ENCODE results near the gene USP5.
A peak's percentile ranks its signal among the peaks of the same experiment; 100 is the strongest.

USP5 gene
- 49.1 to 70.3 (median 56.5) reads per million in 4 donors for total RNA-seq

- DNase-seq = peak; percentile 96 to 100 (median 98)
Observed at GRCh38 chr12:6851921-6852650, at the start of gene USP5. Gene USP5 (plus strand): TSS chr12:6852150. CDS start chr12:6852180, 30 bp downstream.

DNA sequence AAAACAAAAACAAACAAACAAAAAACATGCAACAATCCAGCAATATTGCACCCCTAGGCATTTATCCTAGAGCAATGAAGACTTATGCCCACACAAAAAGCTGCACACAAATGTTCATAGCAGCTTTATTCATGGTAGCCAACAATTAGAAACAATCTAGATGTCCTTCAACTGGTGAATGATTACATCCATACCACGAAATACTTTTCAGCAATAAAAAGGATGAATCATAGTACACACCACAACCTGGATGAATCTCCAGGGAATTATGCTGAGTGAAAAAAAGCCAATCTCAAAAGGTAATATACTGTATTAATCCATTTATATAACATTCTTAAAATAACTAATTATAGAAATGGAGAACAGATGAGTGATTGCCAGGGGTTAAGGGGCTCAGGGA, 44.8 kb upstream of the USP5 start:
- DNase-seq = no peak

DNA sequence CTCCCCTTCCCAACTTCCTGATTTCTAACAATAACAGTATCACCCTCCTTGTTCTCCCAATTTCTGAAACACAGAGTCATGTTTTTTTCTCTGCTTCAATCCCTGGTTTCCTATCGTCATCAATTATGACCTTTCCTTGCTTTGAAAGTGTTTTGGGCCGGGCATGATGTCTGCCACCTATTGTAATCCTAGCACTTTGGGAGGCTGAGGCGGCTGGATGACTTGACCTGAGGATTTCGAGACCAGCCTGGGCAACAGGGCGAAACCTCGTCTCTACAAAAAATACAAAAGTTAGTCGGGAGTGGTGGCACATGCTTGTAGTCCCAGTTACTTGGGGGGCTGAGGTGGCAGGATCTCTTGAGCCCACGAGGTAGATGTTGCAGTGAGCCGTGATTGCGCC, 42.9 kb upstream of the USP5 start:
- no peak for DNase-seq

DNA sequence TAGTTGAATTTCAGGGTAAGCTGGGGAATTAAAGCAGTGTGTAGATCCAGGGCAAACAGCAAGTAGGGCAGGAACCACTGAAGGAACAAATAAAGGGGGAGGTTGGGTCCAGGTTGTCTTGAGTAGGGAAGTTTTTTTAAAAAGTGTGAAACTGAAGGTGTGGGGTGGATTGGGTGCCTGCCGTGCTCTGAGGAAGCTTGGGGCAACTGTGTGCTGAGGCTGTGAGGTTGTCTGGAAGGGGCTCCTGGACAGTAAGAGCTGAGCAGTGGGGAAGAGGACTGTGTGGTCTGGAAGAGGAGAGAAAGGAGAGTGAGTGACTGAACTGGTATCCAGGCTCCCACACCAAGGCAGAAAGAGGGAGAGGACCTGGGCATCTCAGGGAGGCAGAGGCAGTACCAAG, 41.2 kb upstream of the USP5 start:
- no peak for DNase-seq

GRCh38 chr12:6813363-6813762, 38.6 kb upstream of the USP5 start:
- DNase-seq = no peak

DNA sequence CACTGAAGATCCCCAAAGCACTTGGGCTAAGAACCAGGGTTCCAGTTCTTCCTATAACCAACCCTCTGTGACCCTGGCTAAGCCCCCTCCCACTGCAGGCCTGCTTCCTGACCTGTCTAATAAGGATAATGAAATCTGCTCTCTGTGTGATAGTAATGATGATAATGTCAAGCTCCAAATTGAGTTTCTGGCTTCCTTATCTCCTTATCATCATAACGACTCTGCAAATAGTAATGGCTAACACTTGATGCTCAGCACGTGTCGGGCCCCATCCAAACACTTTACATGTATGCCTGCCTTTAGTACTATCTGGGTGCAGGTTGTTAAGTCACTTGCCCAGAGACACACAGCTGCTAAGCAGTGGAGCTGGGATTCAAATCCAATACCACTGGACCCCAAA, 35.4 kb upstream of the USP5 start:
- DNase-seq = no peak

- no peak for DNase-seq
Observed at GRCh38 chr12:6817098-6817497, 34.9 kb upstream of the USP5 start.

GRCh38 chr12:6817662-6818157, 34.2 kb upstream of the USP5 start:
- DNase-seq = no peak

DNA sequence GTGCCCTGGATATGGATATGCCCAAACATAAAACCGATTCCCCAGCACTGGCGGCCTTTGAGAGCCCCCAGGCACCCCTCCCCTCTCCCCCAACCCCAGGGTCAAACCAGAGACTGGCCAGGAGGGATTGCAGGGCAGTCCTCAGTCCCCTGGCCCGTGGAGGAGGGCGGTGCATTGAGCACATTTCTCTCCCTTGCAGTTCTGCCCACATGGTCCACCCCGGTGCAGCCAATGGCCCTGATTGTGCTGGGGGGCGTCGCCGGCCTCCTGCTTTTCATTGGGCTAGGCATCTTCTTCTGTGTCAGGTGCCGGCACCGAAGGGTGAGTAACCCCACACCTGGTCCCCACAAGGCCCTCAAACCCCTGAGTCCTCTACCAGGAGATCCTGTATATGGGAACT, 33.7 kb upstream of the USP5 start:
- no peak for DNase-seq

DNA sequence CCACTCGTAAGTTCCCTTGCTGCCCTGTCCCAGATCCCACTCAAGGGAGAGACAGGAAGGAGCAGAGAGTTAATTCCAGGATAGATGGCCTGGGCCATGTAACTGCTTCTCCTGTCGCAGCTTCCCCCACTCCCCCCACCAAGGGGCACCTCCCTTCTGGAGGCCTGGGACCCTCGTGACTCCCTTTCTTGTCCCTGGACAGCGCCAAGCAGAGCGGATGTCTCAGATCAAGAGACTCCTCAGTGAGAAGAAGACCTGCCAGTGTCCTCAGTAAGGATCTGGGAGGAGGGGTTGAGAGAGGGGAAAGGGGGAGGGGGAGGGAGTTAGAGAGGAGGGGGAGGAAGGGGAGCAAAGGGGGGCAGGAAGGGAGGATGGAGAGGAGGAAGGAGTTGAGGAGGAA, 33.3 kb upstream of the USP5 start:
- DNase-seq = no peak

- DNase-seq = no peak
Observed at GRCh38 chr12:6819106-6820030, 32.6 kb upstream of the USP5 start.

DNA sequence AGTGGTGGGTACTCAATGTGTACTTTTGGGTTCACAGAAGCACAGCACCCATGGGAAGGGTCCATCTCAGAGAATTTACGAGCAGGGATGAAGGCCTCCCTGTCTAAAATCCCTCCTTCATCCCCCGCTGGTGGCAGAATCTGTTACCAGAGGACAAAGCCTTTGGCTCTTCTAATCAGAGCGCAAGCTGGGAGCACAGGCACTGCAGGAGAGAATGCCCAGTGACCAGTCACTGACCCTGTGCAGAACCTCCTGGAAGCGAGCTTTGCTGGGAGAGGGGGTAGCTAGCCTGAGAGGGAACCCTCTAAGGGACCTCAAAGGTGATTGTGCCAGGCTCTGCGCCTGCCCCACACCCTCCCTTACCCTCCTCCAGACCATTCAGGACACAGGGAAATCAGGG, 31.8 kb upstream of the USP5 start:
- no peak for DNase-seq

DNA sequence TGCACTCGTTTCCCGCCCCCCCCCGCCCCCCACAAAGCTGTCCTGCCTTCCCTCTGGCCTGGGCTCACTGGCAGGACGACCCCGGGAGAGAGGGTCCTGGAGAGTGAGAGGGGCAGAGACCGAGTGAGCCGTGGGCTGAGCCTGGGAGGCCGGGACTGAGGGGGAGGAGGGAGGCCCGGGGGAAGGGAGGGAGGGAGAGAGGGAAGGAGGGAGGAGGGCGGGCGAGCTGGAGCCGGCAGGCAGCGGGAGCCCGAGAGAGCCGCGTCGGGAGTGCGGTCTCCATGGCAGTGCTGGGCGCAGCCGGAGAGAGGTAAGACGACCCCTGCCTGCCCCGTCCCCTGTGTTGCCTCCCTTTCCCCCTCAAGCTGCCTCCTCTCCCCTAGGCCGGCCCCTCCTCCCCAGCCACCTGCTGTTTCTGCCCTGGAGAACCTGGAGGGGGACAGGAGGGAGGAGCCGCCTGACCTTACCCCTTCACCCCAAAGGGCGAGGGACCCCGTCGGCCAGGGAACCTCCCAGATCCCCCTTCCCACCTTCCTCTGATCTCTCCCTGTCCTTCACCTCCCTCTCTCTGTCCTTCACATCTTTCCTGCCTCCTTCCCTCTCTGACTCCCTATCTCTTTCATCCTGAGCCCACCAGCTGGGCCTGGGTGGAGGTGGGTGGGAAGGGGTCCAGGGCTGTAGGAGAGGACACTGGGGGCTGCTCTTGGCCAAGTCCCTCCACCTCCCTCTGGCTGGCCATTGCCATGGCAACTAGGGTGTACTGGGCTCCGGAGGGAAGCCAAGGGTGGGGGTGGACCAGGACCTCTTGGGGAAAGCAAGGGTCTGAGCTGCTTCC, 30.1 kb upstream of the USP5 start, which contains the start of gene GPR162:
GPR162 (plus strand) TSS at position 231 of the 835 bp plus-strand sequence. CDS start 2,078 bp downstream, outside the sequence.
- DNase-seq = no peak

GRCh38 chr12:6822426-6823135, 29.4 kb upstream of the USP5 start:
- DNase-seq = no peak

GRCh38 chr12:6823182-6824084, 28.5 kb upstream of the USP5 start:
- no peak for DNase-seq

DNA sequence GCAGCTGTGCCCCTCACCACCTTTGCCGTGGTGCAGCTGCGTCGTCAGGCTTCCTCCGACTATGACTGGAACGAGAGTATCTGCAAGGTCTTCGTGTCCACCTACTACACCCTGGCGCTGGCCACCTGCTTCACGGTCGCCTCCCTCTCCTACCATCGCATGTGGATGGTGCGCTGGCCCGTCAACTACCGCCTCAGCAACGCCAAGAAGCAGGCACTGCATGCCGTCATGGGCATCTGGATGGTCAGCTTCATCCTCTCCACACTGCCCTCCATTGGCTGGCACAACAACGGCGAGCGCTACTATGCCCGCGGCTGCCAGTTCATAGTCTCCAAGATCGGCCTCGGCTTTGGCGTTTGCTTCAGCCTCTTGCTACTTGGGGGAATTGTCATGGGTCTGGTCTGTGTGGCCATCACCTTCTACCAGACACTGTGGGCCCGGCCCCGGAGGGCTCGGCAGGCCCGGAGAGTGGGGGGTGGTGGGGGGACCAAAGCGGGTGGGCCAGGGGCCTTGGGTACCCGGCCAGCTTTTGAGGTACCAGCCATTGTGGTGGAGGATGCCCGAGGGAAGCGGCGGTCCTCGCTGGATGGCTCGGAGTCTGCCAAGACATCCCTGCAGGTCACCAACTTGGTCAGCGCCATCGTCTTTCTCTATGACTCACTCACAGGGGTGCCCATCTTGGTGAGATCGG, 27.7 kb upstream of the USP5 start:
- no peak for DNase-seq

DNA sequence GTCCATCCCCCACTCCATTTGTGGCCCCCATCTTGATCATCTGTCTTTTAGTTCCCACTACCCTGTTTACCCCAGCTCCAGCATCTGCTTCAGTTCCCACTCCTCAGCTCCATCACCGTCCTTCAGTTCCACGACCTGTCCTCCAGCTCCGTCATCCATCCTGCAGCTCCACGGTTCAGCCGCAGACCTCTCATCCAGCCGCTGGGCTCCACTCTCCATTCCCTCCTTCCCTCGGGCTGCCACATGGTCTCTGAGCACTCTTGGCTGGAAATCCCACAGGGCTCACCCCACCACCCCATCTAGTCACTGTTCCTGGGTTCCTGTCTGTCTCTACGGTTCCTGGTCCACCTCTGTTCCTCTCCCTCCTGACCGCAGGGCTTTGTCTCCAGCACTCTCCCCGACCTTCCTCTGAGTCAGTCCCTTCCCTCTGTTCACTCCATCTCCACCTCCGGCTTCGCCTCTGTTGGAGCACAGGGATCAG, 27.0 kb upstream of the USP5 start:
- DNase-seq = no peak

DNA sequence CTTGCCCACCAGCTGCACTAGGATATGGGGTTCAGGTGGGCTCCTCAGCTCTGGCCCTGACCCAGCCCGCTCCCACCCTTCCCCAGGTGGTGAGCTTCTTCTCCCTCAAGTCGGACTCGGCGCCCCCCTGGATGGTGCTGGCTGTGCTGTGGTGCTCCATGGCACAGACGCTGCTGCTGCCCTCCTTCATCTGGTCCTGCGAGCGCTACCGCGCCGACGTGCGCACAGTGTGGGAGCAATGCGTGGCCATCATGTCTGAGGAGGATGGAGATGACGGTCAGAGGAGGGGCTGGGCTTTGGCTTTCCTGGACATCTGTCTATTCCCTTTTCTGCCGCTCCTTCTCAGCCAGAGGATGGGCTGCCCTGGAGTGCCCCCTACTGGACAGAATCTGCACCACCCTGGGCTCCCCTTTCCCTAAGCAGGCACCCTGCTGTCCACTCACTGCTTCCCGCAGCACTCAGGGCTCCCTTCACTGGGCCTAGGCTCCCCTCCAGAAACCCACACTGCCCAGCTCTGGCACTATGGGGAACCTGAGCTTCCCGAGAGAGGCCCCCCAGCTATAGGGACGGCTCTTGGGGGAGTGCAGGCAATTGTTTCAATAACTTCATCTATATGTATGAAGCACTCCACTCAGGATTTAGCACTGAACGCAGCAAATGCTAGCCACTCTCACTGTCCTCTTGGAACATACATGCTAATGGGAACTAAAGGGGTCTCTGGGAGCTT, 26.4 kb upstream of the USP5 start:
- peak; percentile 57 to 79 (median 67) for DNase-seq

- DNase-seq = no peak
Observed at GRCh38 chr12:6826125-6826733, 25.7 kb upstream of the USP5 start.
